ENCODE data around the gene THAP7. TPM values are rescaled to one million over a fixed set of nuclear protein-coding genes. Genes with fewer than 3 reads are reported as not detected.

Gene THAP7, protein sequence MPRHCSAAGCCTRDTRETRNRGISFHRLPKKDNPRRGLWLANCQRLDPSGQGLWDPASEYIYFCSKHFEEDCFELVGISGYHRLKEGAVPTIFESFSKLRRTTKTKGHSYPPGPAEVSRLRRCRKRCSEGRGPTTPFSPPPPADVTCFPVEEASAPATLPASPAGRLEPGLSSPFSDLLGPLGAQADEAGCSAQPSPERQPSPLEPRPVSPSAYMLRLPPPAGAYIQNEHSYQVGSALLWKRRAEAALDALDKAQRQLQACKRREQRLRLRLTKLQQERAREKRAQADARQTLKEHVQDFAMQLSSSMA
- total RNA-seq (37.7 and 43.1 TPM in 2 replicates), polyA plus RNA-seq (65.9 and 70.1 TPM in 2 replicates), polyA minus RNA-seq (83.2 and 83.3 TPM in 2 replicates)
- total RNA-seq (2013), result 35.5 TPM

DNA sequence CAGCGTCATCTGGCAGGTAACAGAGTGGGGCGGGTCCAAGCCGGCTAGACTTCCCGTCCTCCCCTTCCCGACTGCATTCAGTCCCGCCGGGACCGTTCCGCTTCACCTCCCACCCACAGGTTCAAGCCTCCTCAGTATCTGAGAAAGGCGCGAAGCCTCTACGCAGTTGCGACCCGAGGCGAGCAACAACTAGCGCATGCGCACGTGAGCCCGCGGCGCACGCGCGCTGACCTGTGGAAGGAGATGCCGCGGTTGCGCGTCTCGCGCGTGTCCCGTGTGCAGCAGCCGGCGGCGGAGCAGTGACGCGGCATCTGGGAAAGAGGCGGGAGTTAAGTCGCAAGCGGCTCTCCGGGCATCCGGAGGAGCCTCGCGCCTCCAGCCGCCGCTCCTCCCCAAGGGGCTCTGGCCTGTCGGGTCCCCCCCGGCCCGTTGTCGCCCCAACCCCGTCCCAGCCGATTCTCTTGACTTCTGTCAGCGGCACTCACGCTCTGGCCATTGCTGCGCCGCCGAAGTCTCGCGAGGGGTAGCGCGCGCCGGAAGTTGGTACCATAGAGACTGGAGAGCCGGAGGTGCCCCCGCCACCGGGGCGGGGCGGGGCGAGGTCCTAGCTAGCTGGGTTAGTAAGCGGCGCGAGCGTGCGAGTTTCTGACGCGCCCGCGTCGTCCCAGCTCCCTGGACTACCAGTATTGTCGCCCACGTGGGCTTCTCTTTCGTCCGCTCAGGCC lies at the start of gene THAP7:
Gene THAP7 (minus strand): TSS at position 518 of the 725 bp plus-strand sequence. CDS start 207 bp downstream, at position 311.
- H3K4me3 Mint-ChIP-seq, result peak within 1 kb of the TSS; percentile 95
- H3K79me2 ChIP-seq (ENCODE audit: control insufficient read depth, insufficient read depth, low read length), result peaks cover 21% of the 10 kb centered on the region
- H3K4me1 ChIP-seq (ENCODE audit: control insufficient read depth in 2 of 2, insufficient read depth in 2 of 2, low read length in 2 of 2), result peaks cover 24 to 36% of the 10 kb centered on the region in 2 donors
- H2AFZ ChIP-seq (ENCODE audit: insufficient read depth, low read depth, low read length, poor library complexity, severe bottlenecking), result peak within 1 kb of the TSS; percentile 89
- peaks cover 32% of the 10 kb centered on the region for H3K4me1 Mint-ChIP-seq
- H3K27me3 Mint-ChIP-seq, result no peaks in the 10 kb centered on the region
- ChIA-PET POLR2A (interaction anchor here (0.6 to 0.7 kb wide), 2 partner anchors 86 to 505 kb away, joined by 6 to 9 read pairs; no protein-coding TSS in a partner anchor), CTCF (interaction anchor here (0.6 to 3.0 kb wide), 4 partner anchors 20 to 627 kb away, joined by 3 to 14 read pairs (median 4); partner anchors contain the start of gene LZTR1)
- H3K9me3 Mint-ChIP-seq (ENCODE audit: insufficient read depth), result no peaks in the 10 kb centered on the region
- H3K27ac ChIP-seq (ENCODE audit: low read length in 2 of 2), result peak within 1 kb of the TSS; percentile 91 to 96
- ATAC-seq (ENCODE audit: low read depth), result peak; percentile 88
- no peaks in the 10 kb centered on the region for H3K27me3 ChIP-seq (replicated peaks in 1 of 4; ENCODE audit: control extremely low read depth in 1 of 4, control insufficient read depth in 3 of 4, insufficient read depth in 4 of 4, low read length in 3 of 4)
- TF ChIP-seq, protein P1, sequence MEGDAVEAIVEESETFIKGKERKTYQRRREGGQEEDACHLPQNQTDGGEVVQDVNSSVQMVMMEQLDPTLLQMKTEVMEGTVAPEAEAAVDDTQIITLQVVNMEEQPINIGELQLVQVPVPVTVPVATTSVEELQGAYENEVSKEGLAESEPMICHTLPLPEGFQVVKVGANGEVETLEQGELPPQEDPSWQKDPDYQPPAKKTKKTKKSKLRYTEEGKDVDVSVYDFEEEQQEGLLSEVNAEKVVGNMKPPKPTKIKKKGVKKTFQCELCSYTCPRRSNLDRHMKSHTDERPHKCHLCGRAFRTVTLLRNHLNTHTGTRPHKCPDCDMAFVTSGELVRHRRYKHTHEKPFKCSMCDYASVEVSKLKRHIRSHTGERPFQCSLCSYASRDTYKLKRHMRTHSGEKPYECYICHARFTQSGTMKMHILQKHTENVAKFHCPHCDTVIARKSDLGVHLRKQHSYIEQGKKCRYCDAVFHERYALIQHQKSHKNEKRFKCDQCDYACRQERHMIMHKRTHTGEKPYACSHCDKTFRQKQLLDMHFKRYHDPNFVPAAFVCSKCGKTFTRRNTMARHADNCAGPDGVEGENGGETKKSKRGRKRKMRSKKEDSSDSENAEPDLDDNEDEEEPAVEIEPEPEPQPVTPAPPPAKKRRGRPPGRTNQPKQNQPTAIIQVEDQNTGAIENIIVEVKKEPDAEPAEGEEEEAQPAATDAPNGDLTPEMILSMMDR (IDR thresholded peaks at IDR 0.05), result no peak
- TF ChIP-seq EZH2 (IDR thresholded peaks at IDR 0.05; ENCODE audit: borderline replicate concordance, insufficient read depth, low read depth, low read length, poor library complexity, severe bottlenecking), result no peak
- intact Hi-C loops (cut with micrococcal nuclease), result loop anchor here (1.0 to 5.0 kb wide), 8 partner anchors 13 to 884 kb away; partner anchors contain the start of genes CRKL, LRRC74B, PI4KA and RANBP1
- peak; percentile 99 for DNase-seq
- peak within 1 kb of the TSS; percentile 66 to 99 (median 88) for H3K4me3 ChIP-seq (ENCODE audit: control extremely low read depth in 1 of 5, extremely low read depth in 1 of 5, insufficient read depth in 1 of 5, low read depth in 2 of 5, low read length in 4 of 5)
- peak within 1 kb of the TSS; percentile 97 for H3K4me2 ChIP-seq (replicated peaks; ENCODE audit: low read depth, low read length, poor library complexity, severe bottlenecking)
- H3K9ac ChIP-seq (ENCODE audit: low read length), result peak within 1 kb of the TSS; percentile 88
- peaks cover 0 to 24% of the 10 kb centered on the region in 2 experiments for H3K36me3 ChIP-seq (replicated peaks in 1 of 2; ENCODE audit: control extremely low read depth in 1 of 2, control insufficient read depth in 1 of 2, extremely low read depth in 1 of 2, insufficient read depth in 2 of 2, low read length in 1 of 2)
- H3K9me3 ChIP-seq (ENCODE audit: control extremely low read depth in 1 of 3, control insufficient read depth in 2 of 3, insufficient read depth in 1 of 3, low read length in 2 of 3), result peaks cover 0 to 5% (median 0%) of the 10 kb centered on the region in 3 donors
- H3K27ac Mint-ChIP-seq, result peak within 1 kb of the TSS; percentile 99
- peaks cover 24% of the 10 kb centered on the region for H4K20me1 ChIP-seq (ENCODE audit: control insufficient read depth, insufficient read depth, low read length, poor library complexity, severe bottlenecking)
- WGBS (ENCODE audit: insufficient coverage), result under 1% methylated on average over 83 of the region's 83 CpGs
